HepG2 (cell line): Measurements from ENCODE around the gene FLRT2. TPM values are rescaled to one million over a fixed set of nuclear protein-coding genes. Genes with fewer than 3 reads are reported as not detected.
A peak's percentile ranks its signal among the peaks of the same experiment; 100 is the strongest.

Experiments
- ATAC-seq: fragments of 200-7000 bp; cut with Tn5 transposase; 3 replicates; pipeline ENCODE4 v1.9.1; 2020; ENCODE audit warnings: mild to moderate bottlenecking, moderate library complexity
- BruUV-seq: library from RNA; stranded (reverse); fragments of 400-500 nt; replicated peaks from 2 replicates; lab custom pipeline; 2021; lab: Mats Ljungman, UMichigan
- CTCF ChIA-PET: fragments of 300-600 bp; formaldehyde crosslinking; extraction: SDS; loops from one replicate; lab custom pipeline; 2021; ENCODE audit warnings: low total read pairs, inconsistent platforms, low intra/inter-chr PET ratio; lab: Yijun Ruan, JAX
- POLR2A ChIA-PET: fragments of 350-600 bp; sonication (Branson Sonifier 250); formaldehyde crosslinking; loops from one replicate; lab custom pipeline; 2020; ENCODE audit warnings: antibody characterized with exemption, inconsistent platforms; lab: Yijun Ruan, JAX
- DNase-seq: peaks from one replicate; pipeline ENCODE4 v3.0.0-alpha.2; 2015; ENCODE audit warnings: low spot score
- FAIRE-seq: peaks from 3 replicates; lab custom pipeline; 2011; peaks lifted over from hg19 to GRCh38; lab: Jason Lieb, UNC
- H2AFZ ChIP-seq: one replicate; pipeline ENCODE4 v1.6.1; 2011; ENCODE audit warnings: low read length, inconsistent platforms
- H3K27ac ChIP-seq: fragments of 300-600 bp; 3 replicates; pipeline ENCODE4 v1.8.0; 2011; ENCODE audit warnings: mixed run types, mild to moderate bottlenecking, mixed read lengths, low read length, inconsistent platforms; ENCODE audit not compliant: insufficient read depth; ENCODE audit errors: extremely low read length
- H3K27me3 ChIP-seq, 2 experiments: fragments of 200-600 bp in 1 of 2; 2 replicates in 1 of 2; 3 replicates in 1 of 2; pipeline versions ENCODE4 v1.6.0 to v1.8.0; 2011; ENCODE audit warnings: low read length in 2 of 2, mild to moderate bottlenecking in 2 of 2, moderate library complexity in 2 of 2, inconsistent platforms in 1 of 2; ENCODE audit not compliant: insufficient read depth in 2 of 2, control insufficient read depth in 1 of 2
- H3K36me3 ChIP-seq, 2 experiments: fragments of 200-600 bp in 1 of 2; replicated peaks in 1 of 2; 2 replicates in 1 of 2; 3 replicates in 1 of 2; pipeline versions ENCODE4 v1.5.1 to v1.8.0; 2011; ENCODE audit warnings: low read length in 2 of 2, inconsistent platforms in 1 of 2; ENCODE audit not compliant: insufficient read depth in 2 of 2, control insufficient read depth in 1 of 2
- H3K4me1 ChIP-seq: 2 replicates; pipeline ENCODE4 v1.5.1; 2012; ENCODE audit warnings: low read length, inconsistent platforms; ENCODE audit not compliant: insufficient read depth
- H3K4me2 ChIP-seq: 2 replicates; pipeline ENCODE4 v1.6.0; 2011; ENCODE audit warnings: low read depth, low read length, inconsistent platforms
- H3K4me3 ChIP-seq, 3 experiments: fragments of 200-600 bp in 1 of 3; sonication (generic), shearing (Covaris generic) in 1 of 3; replicated peaks in 1 of 3; 2 replicates each; pipeline ENCODE4 v1.5.1; 2011 to 2016; ENCODE audit warnings: low read length in 3 of 3, inconsistent platforms in 2 of 3, low read depth in 2 of 3, mild to moderate bottlenecking in 2 of 3, control low read depth in 1 of 3, mixed read lengths in 1 of 3; ENCODE audit not compliant: insufficient read depth in 1 of 3
- H3K79me2 ChIP-seq: one replicate; pipeline ENCODE4 v1.6.1; 2011; ENCODE audit warnings: low read length, inconsistent platforms; ENCODE audit not compliant: insufficient read depth
- H3K9ac ChIP-seq: 2 replicates; pipeline ENCODE4 v1.6.0; 2011; ENCODE audit warnings: mild to moderate bottlenecking, low read depth, low read length, inconsistent platforms; ENCODE audit not compliant: insufficient read depth
- H3K9me3 ChIP-seq: 2 replicates; pipeline ENCODE4 v1.5.1; 2012; ENCODE audit warnings: mild to moderate bottlenecking, low read length
- H4K20me1 ChIP-seq: 2 replicates; pipeline ENCODE4 v1.6.0; 2011; ENCODE audit warnings: inconsistent platforms, mild to moderate bottlenecking, low read length, moderate library complexity; ENCODE audit not compliant: insufficient read depth
- CBX1 ChIP-seq: IDR thresholded peaks from one replicate; pipeline ENCODE4 v1.6.1; 2016; ENCODE audit warnings: antibody characterized with exemption, low read depth
- DMAP1 ChIP-seq: IDR thresholded peaks from 2 replicates; pipeline ENCODE4 v1.6.1; 2016
- MAFF ChIP-seq: IDR thresholded peaks from 2 replicates; pipeline ENCODE4 v1.6.1; 2011; ENCODE audit warnings: low read depth, low read length, improper control_type of control experiment
- MAFK ChIP-seq, 2 experiments: IDR thresholded peaks in 1 of 2; conservative IDR thresholded peaks in 1 of 2; 2 replicates each; pipeline ENCODE4 v1.6.1; 2011; ENCODE audit warnings: improper control_type of control experiment in 2 of 2, low read length in 2 of 2
- PITX1 ChIP-seq: sonication (generic); formaldehyde crosslinking; IDR thresholded peaks from 2 replicates; pipeline ENCODE4 v1.5.1; 2020; ENCODE audit warnings: mild to moderate bottlenecking, missing genetic modification reagents
- TCF7L2 ChIP-seq: IDR thresholded peaks from 2 replicates; pipeline ENCODE4 v1.6.1; 2011; ENCODE audit warnings: mild to moderate bottlenecking, low read depth, low read length, moderate library complexity
- U2AF2 ChIP-seq: fragments of 200-400 bp; formaldehyde crosslinking; IDR thresholded peaks from 2 replicates; pipeline ENCODE4 v1.6.1; 2017; ENCODE audit warnings: low read depth, mild to moderate bottlenecking, low read length
- ZBTB10 ChIP-seq: sonication (generic); formaldehyde crosslinking; IDR thresholded peaks from 2 replicates; pipeline ENCODE4 v1.4.0; 2020; ENCODE audit warnings: missing genetic modification reagents, borderline replicate concordance
- ZNF770 ChIP-seq: sonication (generic); formaldehyde crosslinking; IDR thresholded peaks from 2 replicates; pipeline ENCODE4 v1.5.0; 2020; ENCODE audit warnings: mild to moderate bottlenecking, missing genetic modification reagents
- ZNF772 ChIP-seq: sonication (generic); formaldehyde crosslinking; IDR thresholded peaks from 2 replicates; pipeline ENCODE4 v1.5.0; 2020; ENCODE audit warnings: mild to moderate bottlenecking, missing genetic modification reagents
- WGBS: methylation state at CpG from one replicate; pipeline ENCODE4 v1.1.6; 2017; ENCODE audit warnings: low lambda C conversion rate; 5-methylcytosine and 5-hydroxymethylcytosine counted together
- in situ Hi-C: cut with HindIII; loops from 2 replicates; pipeline ENCODE4 v1.10.0; 2017; ENCODE audit warnings: low pct_unique_long_range_greater_than_20kb; ENCODE audit not compliant: extremely low pct_ligation_motif_present
- intact Hi-C: fragments of 100-400 bp; cut with micrococcal nuclease; formaldehyde crosslinking; loops from one replicate; pipeline ENCODE4 v1.10.0; 2022; ENCODE audit not compliant: unreplicated experiment
- polyA plus RNA-seq, 8 experiments: library from polyadenylated mRNA; depleted of rRNA in 3 of 8; stranded (reverse) in 7 of 8; unstranded in 1 of 8; fragments of >200 nt; fragmentation: Illumina TruSeq in 4 of 8; extraction: Trizol in 4 of 8; gene quantifications; 2 replicates each; pipeline versions ENCODE4 v1.2.1 to v1.2.3, GENCODE V29; 2011 to 2016; ENCODE audit warnings: low read depth in 4 of 8, missing spikeins in 1 of 8, mixed read lengths in 1 of 8; ENCODE audit not compliant: insufficient read depth in 1 of 8
- total RNA-seq, 5 experiments: library from RNA; depleted of rRNA; stranded (reverse); fragments of >200 nt; fragmentation: Illumina TruSeq; extraction: Trizol; gene quantifications; 2 replicates each; pipeline ENCODE4 v1.2.3, GENCODE V29; 2016; ENCODE audit warnings: low read depth in 1 of 5
- TF ChIP-seq, protein P1 (sequence below): sonication (generic); formaldehyde crosslinking; IDR thresholded peaks from 2 replicates; pipeline ENCODE4 v1.9.0; 2021; ENCODE audit warnings: missing genetic modification reagents, borderline replicate concordance

FLRT2 gene
- total and polyA plus RNA-seq, 2 of the 13 experiments (the other 11 are each of a cell fraction or from before 2014, with no cell fraction given): not detected

- Histone ChIP-seq H3K36me3 (no peaks in the 10 kb centered on the region), H3K79me2 (no peaks in the 10 kb centered on the region), H3K9me3 (peaks cover 55% of the 10 kb centered on the region; the same call in 1 of the 2 replicates), H3K27ac (peak overlapping the region; percentile 22), H4K20me1 (no peaks in the 10 kb centered on the region), H3K4me1 (peaks cover 24% of the 10 kb centered on the region), H3K9ac (no peak overlapping the region), H3K4me2 (no peak overlapping the region), H3K27me3 (no peaks in the 10 kb centered on the region), H3K4me3 (no peak overlapping the region), H2AFZ (no peak overlapping the region)
- intact Hi-C loops: no loop called here
- peak; percentile 68 for TF ChIP-seq MAFF
- no peak for TF ChIP-seq DMAP1
- TF ChIP-seq ZNF770 (CRISPR knock-in tag): no peak
- peak; percentile 40 to 63; a peak in 2 of 4 replicates for TF ChIP-seq MAFK (conservative IDR thresholded peaks at IDR 0.05 in 1 of 2, IDR thresholded peaks at IDR 0.05 in 1 of 2; ENCODE audit: low read length in 2 of 2)
- no peak for TF ChIP-seq ZNF772 (CRISPR knock-in tag)
- ChIA-PET CTCF (no interaction called here), POLR2A (no interaction called here)
- DNase-seq (no peak), ATAC-seq (no peak), FAIRE-seq (no peak)
- in situ Hi-C loops: no loop called here
- BruUV-seq: no TSS peak
Observed at GRCh38 chr14:85483652-85484051, 46.3 kb upstream of the FLRT2 start.

- Histone ChIP-seq H3K4me2 (no peak overlapping the region), H4K20me1 (no peaks in the 10 kb centered on the region), H3K9me3 (peaks cover 53% of the 10 kb centered on the region; the same call in 1 of the 2 replicates), H3K4me1 (peaks cover 16% of the 10 kb centered on the region), H3K79me2 (no peaks in the 10 kb centered on the region), H2AFZ (no peak overlapping the region), H3K9ac (no peak overlapping the region), H3K36me3 (no peaks in the 10 kb centered on the region), H3K4me3 (no peak overlapping the region), H3K27ac (no peak overlapping the region), H3K27me3 (no peaks in the 10 kb centered on the region)
- ChIA-PET CTCF (no interaction called here), POLR2A (no interaction called here)
- ATAC-seq: no peak
- intact Hi-C loops: no loop called here
- no TSS peak for BruUV-seq
- WGBS: 56% methylated on average over 4 of the region's 4 CpGs
- no peak for FAIRE-seq
- in situ Hi-C loops: no loop called here
- DNase-seq: no peak
- TF ChIP-seq, protein P1, sequence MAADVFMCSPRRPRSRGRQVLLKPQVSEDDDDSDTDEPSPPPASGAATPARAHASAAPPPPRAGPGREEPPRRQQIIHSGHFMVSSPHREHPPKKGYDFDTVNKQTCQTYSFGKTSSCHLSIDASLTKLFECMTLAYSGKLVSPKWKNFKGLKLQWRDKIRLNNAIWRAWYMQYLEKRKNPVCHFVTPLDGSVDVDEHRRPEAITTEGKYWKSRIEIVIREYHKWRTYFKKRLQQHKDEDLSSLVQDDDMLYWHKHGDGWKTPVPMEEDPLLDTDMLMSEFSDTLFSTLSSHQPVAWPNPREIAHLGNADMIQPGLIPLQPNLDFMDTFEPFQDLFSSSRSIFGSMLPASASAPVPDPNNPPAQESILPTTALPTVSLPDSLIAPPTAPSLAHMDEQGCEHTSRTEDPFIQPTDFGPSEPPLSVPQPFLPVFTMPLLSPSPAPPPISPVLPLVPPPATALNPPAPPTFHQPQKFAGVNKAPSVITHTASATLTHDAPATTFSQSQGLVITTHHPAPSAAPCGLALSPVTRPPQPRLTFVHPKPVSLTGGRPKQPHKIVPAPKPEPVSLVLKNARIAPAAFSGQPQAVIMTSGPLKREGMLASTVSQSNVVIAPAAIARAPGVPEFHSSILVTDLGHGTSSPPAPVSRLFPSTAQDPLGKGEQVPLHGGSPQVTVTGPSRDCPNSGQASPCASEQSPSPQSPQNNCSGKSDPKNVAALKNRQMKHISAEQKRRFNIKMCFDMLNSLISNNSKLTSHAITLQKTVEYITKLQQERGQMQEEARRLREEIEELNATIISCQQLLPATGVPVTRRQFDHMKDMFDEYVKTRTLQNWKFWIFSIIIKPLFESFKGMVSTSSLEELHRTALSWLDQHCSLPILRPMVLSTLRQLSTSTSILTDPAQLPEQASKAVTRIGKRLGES (CRISPR knock-in tag): no peak
- TF ChIP-seq ZBTB10 (CRISPR knock-in tag): no peak
- TF ChIP-seq U2AF2: no peak
- TF ChIP-seq TCF7L2: no peak
- TF ChIP-seq CBX1: no peak
- TF ChIP-seq PITX1 (CRISPR knock-in tag): no peak
Observed at GRCh38 chr14:85487215-85487614, 42.7 kb upstream of the FLRT2 start.
